Naive B cell (primary cell): Measurements from ENCODE around the gene DDA1. TPM values are rescaled to one million over a fixed set of nuclear protein-coding genes. Genes with fewer than 3 reads are reported as not detected.

Source experiments
- ATAC-seq, 2 donors: fragments of 150-1000 bp; cut with Tn5 transposase; 2 replicates each; pipeline ENCODE4 v1.10.0; 2021; ENCODE audit warnings: low read depth in 2 of 2, mild to moderate bottlenecking in 2 of 2, moderate library complexity in 2 of 2
- DNase-seq: peaks from one replicate; pipeline ENCODE4 v3.0.0; 2022
- H3K27ac Mint-ChIP-seq, 6 donors: one replicate each; pipeline ENCODE4 v1.8.0; 2020 to 2022; ENCODE audit warnings: mild to moderate bottlenecking in 6 of 6, mixed read lengths in 6 of 6, moderate library complexity in 5 of 6, inconsistent platforms in 2 of 6
- H3K27me3 Mint-ChIP-seq, 3 donors: one replicate each; pipeline ENCODE4 v1.8.0; 2021 to 2022; ENCODE audit warnings: mixed read lengths in 3 of 3, mild to moderate bottlenecking in 1 of 3
- H3K36me3 Mint-ChIP-seq, 2 donors: one replicate each; pipeline ENCODE4 v1.8.0; 2020 to 2022; ENCODE audit warnings: mixed read lengths in 2 of 2, inconsistent platforms in 1 of 2, mild to moderate bottlenecking in 1 of 2
- H3K4me1 Mint-ChIP-seq, 3 donors: one replicate each; pipeline ENCODE4 v1.8.0; 2020 to 2022; ENCODE audit warnings: mixed read lengths in 3 of 3, inconsistent platforms in 1 of 3, mild to moderate bottlenecking in 1 of 3, moderate library complexity in 1 of 3
- H3K4me3 Mint-ChIP-seq, 8 donors: one replicate each; pipeline ENCODE4 v1.8.0; 2020 to 2022; ENCODE audit warnings: mild to moderate bottlenecking in 8 of 8, mixed read lengths in 8 of 8, moderate library complexity in 8 of 8, inconsistent platforms in 2 of 8
- H3K9me3 Mint-ChIP-seq, 7 donors: one replicate each; pipeline ENCODE4 v1.8.0; 2020 to 2022; ENCODE audit warnings: mixed read lengths in 7 of 7, mild to moderate bottlenecking in 5 of 7, inconsistent platforms in 2 of 7, moderate library complexity in 1 of 7
- polyA plus RNA-seq, 6 donors: library from polyadenylated mRNA; unstranded; fragments of 300-500 nt; fragmentation: Illumina TruSeq; gene quantifications; one replicate each; pipeline ENCODE4 v1.2.3, GENCODE V29; 2021; ENCODE audit warnings: low read depth in 6 of 6

DDA1 gene
- polyA plus RNA-seq, 6 donors from 2014 or later, result 16.2 to 25.0 (median 22.6) TPM

DNA sequence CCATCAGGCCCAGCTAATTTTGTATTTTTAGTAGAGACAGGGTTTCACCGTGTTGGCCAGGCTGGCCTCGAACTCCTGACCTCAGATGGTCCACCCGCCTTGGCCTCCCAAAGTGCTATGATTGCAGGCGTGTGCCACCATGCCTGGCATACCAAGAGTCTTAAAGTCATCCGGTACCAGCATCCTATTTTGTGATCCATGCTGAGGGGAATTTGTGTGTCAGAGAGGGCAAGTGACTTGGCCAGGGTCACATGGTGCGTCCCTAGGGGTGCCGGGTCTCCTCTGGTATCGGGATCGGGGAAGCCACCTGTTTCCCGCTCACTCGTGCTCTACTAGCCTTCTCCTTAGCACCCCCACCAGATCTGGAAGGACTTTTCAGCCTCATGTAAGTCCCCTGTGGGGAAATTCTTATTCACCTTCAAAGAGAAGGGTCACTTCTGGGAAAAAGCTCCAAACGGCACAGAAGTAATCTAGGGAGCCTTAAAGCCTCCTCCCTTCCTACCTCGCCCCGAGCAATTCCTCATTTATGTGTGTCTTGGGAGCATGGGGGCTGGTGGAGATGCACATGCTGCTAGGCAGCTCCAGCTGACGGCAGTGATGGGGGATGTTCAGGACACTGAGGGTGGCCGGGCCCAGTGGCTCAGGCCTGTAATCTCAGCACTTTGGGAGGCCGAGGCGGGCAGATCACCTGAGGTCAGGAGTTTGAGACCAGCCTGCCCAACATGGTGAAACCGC, 33.8 kb upstream of the DDA1 start:
- ATAC-seq (no peak), DNase-seq (no peak)
- Mint-ChIP-seq H3K27me3 (no peaks in the 10 kb centered on the region), H3K4me3 (peak overlapping the region in 1 of 8 donors; percentile 38), H3K27ac (peak overlapping the region in 1 of 6 donors; percentile 42), H3K4me1 (peaks cover 0 to 5% (median 0%) of the 10 kb centered on the region in 3 donors), H3K36me3 (peaks cover 0 to 12% of the 10 kb centered on the region in 2 donors), H3K9me3 (no peaks in the 10 kb centered on the region)

DNA sequence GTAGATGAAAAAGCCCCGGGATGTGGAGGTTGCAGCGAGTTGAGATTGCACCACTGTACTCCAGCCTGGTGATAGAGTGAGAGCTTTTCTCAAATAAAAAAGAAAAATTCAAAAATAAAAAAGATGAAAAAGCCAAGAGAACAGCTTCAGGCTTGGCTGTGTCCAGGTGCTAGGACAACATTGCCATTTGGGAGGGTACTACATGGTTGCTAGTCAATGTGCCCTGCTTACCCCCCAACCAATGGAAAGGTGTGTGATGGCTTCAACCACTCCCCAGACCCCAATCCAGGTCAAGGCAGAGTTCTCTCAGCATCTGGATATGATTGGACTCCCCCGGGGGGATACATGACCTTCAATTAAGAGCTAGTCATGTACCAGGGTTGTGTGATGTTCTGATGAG, 29.9 kb upstream of the DDA1 start:
- no peak for DNase-seq
- Mint-ChIP-seq H3K27me3 (no peaks in the 10 kb centered on the region), H3K36me3 (peaks cover 0 to 12% of the 10 kb centered on the region in 2 donors), H3K4me1 (peaks cover 11 to 14% (median 12%) of the 10 kb centered on the region in 3 donors), H3K4me3 (peak overlapping the region in 2 of 8 donors; percentile 5 to 36), H3K27ac (no peak overlapping the region), H3K9me3 (no peaks in the 10 kb centered on the region)
- no peak for ATAC-seq

DNA sequence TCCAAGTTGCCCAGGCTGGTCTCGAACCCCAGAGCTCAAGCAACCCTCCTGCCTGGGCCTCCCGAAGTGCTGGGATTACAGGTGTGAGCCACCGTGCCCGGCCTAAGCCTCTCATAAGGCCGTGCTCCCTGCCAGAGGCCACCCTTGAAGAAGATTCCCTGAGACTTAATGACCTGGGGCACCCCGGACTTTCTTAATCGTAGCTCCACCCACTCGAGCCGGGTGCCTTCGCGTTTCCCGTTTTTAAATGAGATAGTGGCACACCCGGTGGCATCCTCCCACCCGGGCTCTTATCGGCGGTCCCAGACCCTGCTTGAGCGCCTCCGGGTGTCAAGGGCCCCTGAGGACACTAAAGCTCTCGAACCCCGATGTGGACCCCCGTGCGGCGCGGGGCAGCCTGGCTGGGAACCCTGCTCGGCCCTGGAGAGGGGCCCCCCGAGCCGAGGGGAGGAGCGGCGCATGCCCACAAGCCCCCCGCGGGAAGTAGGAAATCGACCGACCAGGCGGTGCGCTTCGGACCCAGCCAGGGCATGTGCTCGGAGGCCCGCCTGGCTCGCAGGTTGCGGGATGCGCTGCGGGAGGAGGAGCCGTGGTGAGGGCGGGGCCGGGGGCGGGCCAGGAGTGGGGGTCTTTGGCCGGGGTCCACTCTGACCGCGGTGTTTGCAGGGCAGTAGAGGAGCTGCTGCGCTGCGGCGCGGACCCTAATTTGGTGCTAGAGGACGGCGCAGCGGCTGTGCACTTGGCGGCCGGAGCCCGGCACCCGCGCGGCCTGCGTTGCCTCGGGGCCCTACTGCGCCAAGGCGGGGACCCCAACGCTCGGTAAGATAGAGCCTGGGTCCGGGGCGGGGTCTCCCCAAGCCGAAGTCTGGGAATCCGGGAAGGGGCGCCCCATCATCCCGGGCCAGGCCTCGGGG, 27.7 kb upstream of the DDA1 start, which contains the start of gene ANKLE1:
Gene ANKLE1, plus strand, starts transcription at position 511 of the 914 bp plus-strand sequence. Its CDS starts 20 bp downstream, at position 531.
- H3K27me3 Mint-ChIP-seq, result no peaks in the 10 kb centered on the region
- H3K9me3 Mint-ChIP-seq, result no peaks in the 10 kb centered on the region
- peak; percentile 56 to 63 for ATAC-seq
- H3K36me3 Mint-ChIP-seq, result peaks cover 0 to 8% of the 10 kb centered on the region in 2 donors
- peak; percentile 41 for DNase-seq
- H3K27ac Mint-ChIP-seq, result peak within 1 kb of the TSS in 2 of 6 donors; percentile 36 to 67
- H3K4me3 Mint-ChIP-seq, result peak within 1 kb of the TSS; percentile 83 to 92 (median 87)
- H3K4me1 Mint-ChIP-seq, result peaks cover 11 to 14% (median 12%) of the 10 kb centered on the region in 3 donors

DNA sequence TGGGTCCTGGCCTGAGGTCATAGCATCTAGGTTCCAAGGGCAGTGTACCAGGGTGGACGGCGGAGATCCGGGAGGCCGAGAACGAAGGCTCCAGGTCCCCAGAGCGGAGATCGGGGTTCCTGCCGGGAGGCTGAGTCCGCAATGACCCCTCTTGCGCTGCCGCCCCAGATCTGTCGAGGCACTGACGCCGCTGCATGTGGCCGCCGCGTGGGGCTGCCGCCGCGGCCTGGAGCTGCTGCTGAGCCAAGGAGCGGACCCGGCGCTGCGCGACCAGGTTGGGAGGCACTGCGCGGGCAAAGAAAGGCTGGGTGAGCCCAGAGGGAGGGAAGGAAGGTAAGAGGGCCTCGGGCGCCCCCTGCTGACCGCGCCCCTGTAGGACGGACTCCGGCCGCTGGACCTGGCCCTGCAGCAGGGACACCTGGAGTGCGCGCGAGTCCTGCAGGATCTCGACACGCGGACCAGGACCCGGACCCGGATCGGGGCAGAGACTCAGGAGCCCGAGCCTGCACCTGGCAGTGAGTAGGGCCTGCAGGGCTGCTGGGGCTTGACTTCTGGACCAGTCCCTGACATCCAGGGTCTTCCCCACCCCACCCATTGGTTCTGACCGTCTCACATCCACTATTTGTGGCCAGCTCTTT, 26.8 kb upstream of the DDA1 start:
- H3K4me3 Mint-ChIP-seq, result peak overlapping the region; percentile 83 to 92 (median 87)
- H3K27me3 Mint-ChIP-seq, result no peaks in the 10 kb centered on the region

DNA sequence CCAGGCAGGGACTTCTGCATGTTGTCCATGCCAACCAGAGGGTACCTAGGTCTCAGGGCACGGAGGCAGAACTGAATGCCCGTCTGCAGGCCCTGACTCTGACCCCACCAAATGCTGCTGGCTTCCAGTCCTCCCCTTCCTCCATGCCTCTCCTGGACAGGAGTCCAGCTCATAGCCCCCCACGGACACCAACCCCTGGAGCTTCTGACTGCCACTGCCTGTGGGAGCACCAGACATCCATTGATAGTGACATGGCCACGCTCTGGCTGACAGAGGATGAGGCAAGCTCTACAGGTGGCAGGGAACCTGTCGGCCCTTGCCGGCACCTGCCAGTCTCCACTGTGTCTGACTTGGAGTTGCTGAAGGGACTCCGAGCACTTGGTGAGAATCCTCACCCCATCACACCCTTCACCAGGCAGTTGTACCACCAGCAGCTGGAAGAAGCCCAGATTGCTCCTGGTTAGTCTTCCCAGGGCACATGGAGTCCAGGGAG, 25.8 kb upstream of the DDA1 start:
- H3K4me3 Mint-ChIP-seq, result peak overlapping the region in 7 of 8 donors; percentile 54 to 87 (median 69)
- no peaks in the 10 kb centered on the region for H3K9me3 Mint-ChIP-seq
- H3K27ac Mint-ChIP-seq, result peak overlapping the region in 1 of 6 donors; percentile 16
- no peak for DNase-seq
- peaks cover 12 to 15% (median 14%) of the 10 kb centered on the region in 3 donors for H3K4me1 Mint-ChIP-seq
- no peaks in the 10 kb centered on the region for H3K27me3 Mint-ChIP-seq
- ATAC-seq, result no peak
- no peaks in the 10 kb centered on the region for H3K36me3 Mint-ChIP-seq

More for the DNA sequence above, 26.8 kb upstream of the DDA1 start:
- Mint-ChIP-seq H3K36me3 (no peaks in the 10 kb centered on the region), H3K27ac (peak overlapping the region in 1 of 6 donors; percentile 67), H3K9me3 (no peaks in the 10 kb centered on the region), H3K4me1 (peaks cover 11 to 14% (median 12%) of the 10 kb centered on the region in 3 donors)
- peak; percentile 85 to 87 for ATAC-seq
- peak; percentile 76 for DNase-seq

DNA sequence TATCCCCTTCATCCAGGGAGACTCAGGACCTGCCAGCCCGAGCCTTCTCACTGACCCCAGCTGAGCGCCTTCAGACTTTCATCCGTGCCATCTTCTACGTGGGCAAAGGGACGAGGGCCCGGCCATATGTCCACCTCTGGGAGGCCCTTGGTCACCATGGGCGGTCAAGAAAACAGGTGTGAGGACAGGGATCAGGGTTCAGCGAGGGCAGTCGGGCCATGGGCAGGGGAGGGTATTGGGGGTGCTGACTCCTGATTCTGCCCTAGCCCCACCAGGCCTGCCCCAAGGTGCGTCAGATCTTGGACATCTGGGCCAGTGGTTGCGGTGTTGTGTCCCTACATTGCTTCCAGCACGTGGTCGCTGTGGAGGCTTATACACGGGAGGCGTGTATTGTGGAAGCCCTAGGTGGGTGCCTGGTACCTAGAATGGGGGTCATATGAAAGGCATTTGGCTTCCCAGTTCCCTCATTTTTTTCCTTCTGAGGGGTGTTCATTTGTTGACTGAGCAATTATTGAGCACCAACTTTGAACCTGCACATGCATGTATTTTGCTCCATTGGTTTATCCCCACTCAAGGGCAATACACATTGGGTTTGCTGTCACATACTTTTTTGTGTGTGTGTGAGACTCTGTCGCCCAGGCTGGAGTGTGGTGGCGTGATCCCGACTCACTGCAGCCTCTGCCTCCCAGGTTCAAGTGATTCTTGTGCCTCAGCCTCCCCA, 23.8 kb upstream of the DDA1 start:
- DNase-seq (no peak), ATAC-seq (no peak)
- Mint-ChIP-seq H3K9me3 (no peaks in the 10 kb centered on the region), H3K27ac (no peak overlapping the region), H3K4me1 (peaks cover 12 to 21% (median 14%) of the 10 kb centered on the region in 3 donors), H3K27me3 (no peaks in the 10 kb centered on the region), H3K4me3 (peak overlapping the region in 2 of 8 donors; percentile 45 to 54), H3K36me3 (no peaks in the 10 kb centered on the region)

DNA sequence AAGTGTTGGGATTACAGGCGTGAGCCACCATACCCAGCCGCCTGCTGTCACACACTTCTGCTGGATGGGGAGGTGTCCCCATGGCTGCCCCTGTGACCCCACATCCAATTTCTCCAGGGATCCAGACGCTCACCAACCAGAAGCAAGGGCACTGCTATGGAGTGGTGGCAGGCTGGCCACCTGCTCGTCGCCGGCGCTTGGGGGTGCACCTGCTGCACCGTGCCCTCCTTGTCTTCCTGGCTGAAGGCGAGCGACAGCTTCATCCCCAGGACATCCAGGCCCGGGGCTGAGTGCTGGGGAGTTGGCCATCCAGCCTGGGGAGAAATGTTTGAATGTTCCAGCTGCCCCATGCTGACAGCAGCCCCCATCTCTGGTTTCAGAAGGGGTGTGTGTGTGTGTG, 23.1 kb upstream of the DDA1 start:
- Mint-ChIP-seq H3K27me3 (no peaks in the 10 kb centered on the region), H3K36me3 (no peaks in the 10 kb centered on the region), H3K4me3 (no peak overlapping the region), H3K4me1 (peaks cover 11 to 18% (median 12%) of the 10 kb centered on the region in 3 donors), H3K9me3 (no peaks in the 10 kb centered on the region), H3K27ac (no peak overlapping the region)
- DNase-seq (no peak), ATAC-seq (no peak)

DNA sequence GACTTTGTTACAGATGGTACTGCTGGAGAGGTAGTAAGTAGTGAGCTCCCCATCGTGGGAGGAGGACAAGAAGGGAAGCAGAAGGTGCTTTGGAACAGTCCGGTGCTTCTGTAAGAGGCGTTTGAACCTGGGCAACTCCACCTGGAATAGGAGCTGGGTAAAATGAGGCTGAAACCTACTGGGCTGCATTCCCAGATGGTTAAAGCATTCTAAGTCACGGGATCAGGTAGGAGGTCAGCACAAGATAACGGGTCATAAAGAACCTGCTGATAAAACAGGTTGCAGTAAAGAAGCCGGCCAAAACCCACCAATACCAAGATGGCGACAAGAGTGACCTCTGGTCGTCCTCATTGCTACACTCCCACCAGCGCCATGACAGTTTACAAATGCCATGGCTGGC, 22.6 kb upstream of the DDA1 start:
- H3K4me3 Mint-ChIP-seq, result no peak overlapping the region
- H3K9me3 Mint-ChIP-seq, result no peaks in the 10 kb centered on the region
- H3K36me3 Mint-ChIP-seq, result no peaks in the 10 kb centered on the region
- H3K27ac Mint-ChIP-seq, result no peak overlapping the region
- H3K4me1 Mint-ChIP-seq, result peaks cover 8 to 16% (median 9%) of the 10 kb centered on the region in 3 donors
- H3K27me3 Mint-ChIP-seq, result no peaks in the 10 kb centered on the region
- DNase-seq (no peak), ATAC-seq (no peak)

DNA sequence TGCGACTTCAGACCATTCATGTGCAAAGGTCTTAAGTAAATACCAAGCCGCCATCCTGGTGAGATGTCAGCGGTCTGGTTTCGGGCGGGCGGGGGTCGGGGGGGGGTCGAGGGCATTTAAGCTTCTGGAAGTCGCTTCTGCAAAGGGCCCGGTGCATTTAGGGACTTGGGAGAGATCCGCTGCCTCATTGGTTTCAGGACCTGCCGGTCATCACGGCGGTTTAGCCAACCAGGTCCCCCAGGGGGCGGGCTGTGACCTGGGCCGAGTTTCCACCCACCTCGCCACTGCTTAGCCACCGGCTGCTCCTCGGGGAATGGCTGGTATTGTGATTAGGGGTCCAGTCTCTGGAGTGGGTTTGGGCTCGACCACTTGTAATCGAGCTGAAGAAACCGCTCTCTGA, 19.9 kb upstream of the DDA1 start:
- H3K27ac Mint-ChIP-seq, result peak overlapping the region in 1 of 6 donors; percentile 62
- no peaks in the 10 kb centered on the region for H3K9me3 Mint-ChIP-seq
- peaks cover 4 to 19% (median 5%) of the 10 kb centered on the region in 3 donors for H3K4me1 Mint-ChIP-seq
- H3K4me3 Mint-ChIP-seq, result peak overlapping the region in 1 of 8 donors; percentile 71
- ATAC-seq, result no peak
- no peaks in the 10 kb centered on the region for H3K36me3 Mint-ChIP-seq
- DNase-seq, result peak; percentile 36
- H3K27me3 Mint-ChIP-seq, result no peaks in the 10 kb centered on the region

DNA sequence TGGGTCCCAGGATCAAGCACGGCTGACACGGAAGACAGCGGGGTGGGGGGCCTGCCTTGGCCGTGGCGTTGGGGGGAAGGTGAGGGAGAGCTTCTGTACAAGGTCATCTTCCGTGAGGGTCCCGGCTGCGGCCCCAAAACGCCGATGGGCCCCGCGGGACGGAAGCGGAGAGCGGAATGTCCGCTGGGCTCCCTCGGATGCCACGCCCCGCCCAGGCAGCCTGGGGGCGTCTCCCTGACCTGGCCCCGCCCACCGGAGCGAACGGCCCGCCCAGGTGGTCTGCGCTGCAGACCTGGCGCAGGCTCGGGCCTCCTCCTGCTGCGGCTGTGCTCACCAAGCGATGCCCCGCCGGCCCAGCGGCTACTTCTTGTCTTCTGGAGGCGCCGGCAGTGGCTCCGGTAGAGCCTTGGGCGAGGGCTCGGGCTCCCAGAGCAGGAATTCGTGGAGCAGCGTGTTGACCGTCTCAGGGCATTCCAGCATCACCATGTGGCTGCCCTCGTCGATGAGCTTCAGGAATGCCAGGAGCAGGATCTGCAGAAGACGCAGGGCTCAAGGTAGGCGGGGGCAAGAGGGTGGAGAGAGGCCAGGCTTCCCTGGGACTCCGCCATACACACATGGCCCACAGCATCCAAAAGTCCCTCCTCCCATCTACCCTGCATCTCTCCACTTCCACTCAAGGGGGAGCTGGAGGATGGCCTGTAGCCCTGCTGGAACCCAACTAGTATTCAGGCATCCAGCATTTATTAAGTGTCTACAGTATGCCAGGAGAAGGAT, 16.9 kb upstream of the DDA1 start:
- Mint-ChIP-seq H3K4me1 (peaks cover 4 to 19% (median 5%) of the 10 kb centered on the region in 3 donors), H3K36me3 (no peaks in the 10 kb centered on the region), H3K27ac (peak overlapping the region in 2 of 6 donors; percentile 37 to 67), H3K27me3 (no peaks in the 10 kb centered on the region), H3K9me3 (no peaks in the 10 kb centered on the region), H3K4me3 (peak overlapping the region; percentile 82 to 94 (median 90))
- ATAC-seq, result peak; percentile 91
- peak; percentile 77 for DNase-seq

DNA sequence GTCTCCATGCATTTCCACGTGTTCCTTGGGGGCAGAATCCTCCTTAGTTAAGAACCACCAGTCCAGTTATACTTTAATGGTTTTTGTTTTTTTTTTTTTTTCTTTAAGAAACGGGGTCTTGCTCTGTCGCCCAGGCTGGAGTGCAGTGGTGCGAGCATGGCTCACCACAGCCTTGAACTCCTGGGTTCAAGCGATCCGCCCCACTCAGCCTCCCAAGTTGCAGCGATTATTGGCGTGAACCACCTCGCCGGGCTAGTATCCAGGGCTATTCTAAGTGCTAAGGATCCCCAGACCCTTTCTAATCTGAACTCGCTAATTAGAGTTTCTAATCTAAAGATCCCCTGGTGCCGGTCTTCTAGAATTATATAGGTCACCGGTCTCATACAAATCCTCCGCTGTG, 15.8 kb upstream of the DDA1 start:
- no peaks in the 10 kb centered on the region for H3K9me3 Mint-ChIP-seq
- H3K27ac Mint-ChIP-seq, result no peak overlapping the region
- DNase-seq, result no peak
- no peaks in the 10 kb centered on the region for H3K36me3 Mint-ChIP-seq
- ATAC-seq, result no peak
- no peaks in the 10 kb centered on the region for H3K27me3 Mint-ChIP-seq
- peaks cover 4 to 16% (median 5%) of the 10 kb centered on the region in 3 donors for H3K4me1 Mint-ChIP-seq
- peak overlapping the region in 3 of 8 donors; percentile 11 to 49 (median 47) for H3K4me3 Mint-ChIP-seq
